IPS DF 6.9 (cell line): ENCODE measurements around the gene GLCCI1.

Experiments
- DNase-seq: peaks from one replicate; pipeline ENCODE4 v3.0.0-alpha.2; 2013; ENCODE audit warnings: low read depth, low spot score
- H3K27ac ChIP-seq: one replicate; pipeline ENCODE4 v1.5.1; 2013; ENCODE audit warnings: low read length, control low read depth
- H3K27me3 ChIP-seq: 2 replicates; pipeline ENCODE4 v1.6.1; 2013; ENCODE audit warnings: mild to moderate bottlenecking, low read length; ENCODE audit not compliant: control insufficient read depth, insufficient read depth
- H3K36me3 ChIP-seq: 2 replicates; pipeline ENCODE4 v1.6.1; 2013; ENCODE audit warnings: low read length; ENCODE audit not compliant: control insufficient read depth, insufficient read depth
- H3K4me1 ChIP-seq: 2 replicates; pipeline ENCODE4 v1.6.1; 2013; ENCODE audit warnings: low read length; ENCODE audit not compliant: control insufficient read depth, insufficient read depth
- H3K4me3 ChIP-seq: 2 replicates; pipeline ENCODE4 v1.5.1; 2013; ENCODE audit warnings: mild to moderate bottlenecking, low read length
- H3K9me3 ChIP-seq: 2 replicates; pipeline ENCODE4 v1.6.1; 2013; ENCODE audit warnings: low read length, inconsistent platforms; ENCODE audit not compliant: control insufficient read depth, insufficient read depth
- WGBS: extraction: QIAGEN DNeasy Blood & Tissue Kit; methylation state at CpG from one replicate; pipeline ENCODE4 v1.1.7; 2013; ENCODE audit warnings: mixed read lengths, missing lambda C conversion rate; ENCODE audit not compliant: insufficient read length, insufficient coverage; 5-methylcytosine and 5-hydroxymethylcytosine counted together

GLCCI1 gene

GRCh38 chr7:8128449-8129317, 160.1 kb downstream of the GLCCI1 start:
- WGBS, result no CpG with 5 or more reads among the region's 12 CpGs
- no peaks in the 10 kb centered on the region for H3K27me3 ChIP-seq
- H3K4me3 ChIP-seq, result no peak overlapping the region
- no peak for DNase-seq
- no peaks in the 10 kb centered on the region for H3K36me3 ChIP-seq
- no peaks in the 10 kb centered on the region for H3K9me3 ChIP-seq
- H3K27ac ChIP-seq, result no peak overlapping the region
- H3K4me1 ChIP-seq, result no peaks in the 10 kb centered on the region; the same call in 1 of the 2 replicates

GRCh38 chr7:8129318-8129659, 160.7 kb downstream of the GLCCI1 start:
- no CpG with 5 or more reads among the region's 1 CpG for WGBS
- no peak for DNase-seq
- Histone ChIP-seq H3K36me3 (no peaks in the 10 kb centered on the region), H3K4me1 (no peaks in the 10 kb centered on the region; the same call in 1 of the 2 replicates), H3K27me3 (no peaks in the 10 kb centered on the region), H3K4me3 (no peak overlapping the region), H3K27ac (no peak overlapping the region), H3K9me3 (no peaks in the 10 kb centered on the region)

GRCh38 chr7:8130663-8131062, 162.1 kb downstream of the GLCCI1 start:
- H3K9me3 ChIP-seq, result no peaks in the 10 kb centered on the region
- no CpG with 5 or more reads among the region's 1 CpG for WGBS
- H3K4me1 ChIP-seq, result no peaks in the 10 kb centered on the region; the same call in 1 of the 2 replicates

GRCh38 chr7:8131694-8132605, 163.4 kb downstream of the GLCCI1 start:
- no peak overlapping the region for H3K27ac ChIP-seq

More at GRCh38 chr7:8130663-8131062, 162.1 kb downstream of the GLCCI1 start:
- Histone ChIP-seq H3K4me3 (no peak overlapping the region), H3K36me3 (no peaks in the 10 kb centered on the region), H3K27me3 (no peaks in the 10 kb centered on the region), H3K27ac (no peak overlapping the region)
- no peak for DNase-seq

GRCh38 chr7:8133188-8133848, 164.7 kb downstream of the GLCCI1 start:
- DNase-seq, result no peak
- WGBS, result no CpG with 5 or more reads among the region's 2 CpGs
- no peaks in the 10 kb centered on the region for H3K9me3 ChIP-seq
- no peak overlapping the region for H3K27ac ChIP-seq
- H3K4me3 ChIP-seq, result no peak overlapping the region
- no peaks in the 10 kb centered on the region for H3K27me3 ChIP-seq
- H3K4me1 ChIP-seq, result no peaks in the 10 kb centered on the region
- H3K36me3 ChIP-seq, result no peaks in the 10 kb centered on the region

More at GRCh38 chr7:8131694-8132605, 163.4 kb downstream of the GLCCI1 start:
- Histone ChIP-seq H3K4me3 (no peak overlapping the region), H3K4me1 (no peaks in the 10 kb centered on the region), H3K36me3 (no peaks in the 10 kb centered on the region), H3K27me3 (no peaks in the 10 kb centered on the region), H3K9me3 (no peaks in the 10 kb centered on the region)
- DNase-seq, result no peak
- no CpG with 5 or more reads among the region's 5 CpGs for WGBS

GRCh38 chr7:8134089-8134733, 165.6 kb downstream of the GLCCI1 start:
- Histone ChIP-seq H3K27ac (no peak overlapping the region), H3K4me1 (no peaks in the 10 kb centered on the region), H3K36me3 (no peaks in the 10 kb centered on the region), H3K27me3 (no peaks in the 10 kb centered on the region), H3K4me3 (no peak overlapping the region), H3K9me3 (no peaks in the 10 kb centered on the region)
- no CpG with 5 or more reads among the region's 10 CpGs for WGBS
- no peak for DNase-seq

GRCh38 chr7:8135417-8135816, 166.8 kb downstream of the GLCCI1 start:
- DNase-seq, result no peak
- Histone ChIP-seq H3K27ac (no peak overlapping the region), H3K36me3 (no peaks in the 10 kb centered on the region), H3K4me1 (no peaks in the 10 kb centered on the region), H3K9me3 (no peaks in the 10 kb centered on the region), H3K27me3 (no peaks in the 10 kb centered on the region), H3K4me3 (no peak overlapping the region)
- no CpG with 5 or more reads among the region's 3 CpGs for WGBS

- H3K27ac ChIP-seq, result no peak overlapping the region
- WGBS, result no CpG with 5 or more reads among the region's 12 CpGs
- H3K27me3 ChIP-seq, result no peaks in the 10 kb centered on the region
- no peak overlapping the region for H3K4me3 ChIP-seq
- no peaks in the 10 kb centered on the region for H3K36me3 ChIP-seq
- H3K9me3 ChIP-seq, result no peaks in the 10 kb centered on the region
- H3K4me1 ChIP-seq, result no peaks in the 10 kb centered on the region
- no peak for DNase-seq
Observed at GRCh38 chr7:8136051-8136730, 167.6 kb downstream of the GLCCI1 start.
